ENCODE results near the gene KRT78.

The KRT78 gene

DNA sequence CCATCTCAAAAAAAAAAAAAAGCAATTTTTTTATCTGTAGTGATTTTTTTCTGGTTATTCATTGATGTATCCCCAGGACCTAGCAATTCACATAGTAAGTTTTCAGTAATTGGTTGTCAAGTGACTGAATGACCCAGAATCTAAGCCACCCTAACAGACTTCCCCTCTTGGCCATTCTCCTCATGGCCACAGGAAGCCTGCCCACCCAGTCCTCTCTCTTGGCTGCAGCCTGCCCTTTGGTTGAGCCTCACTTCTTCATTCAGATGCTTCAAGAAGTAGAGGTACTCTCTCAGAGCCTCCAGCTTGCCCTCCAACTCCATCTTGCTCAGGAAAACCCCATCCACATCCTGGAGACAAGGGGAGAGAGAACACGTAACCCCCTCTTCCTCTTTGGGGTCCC, 2.8 kb downstream of the KRT78 start:
- TF ChIP-seq, protein P1, sequence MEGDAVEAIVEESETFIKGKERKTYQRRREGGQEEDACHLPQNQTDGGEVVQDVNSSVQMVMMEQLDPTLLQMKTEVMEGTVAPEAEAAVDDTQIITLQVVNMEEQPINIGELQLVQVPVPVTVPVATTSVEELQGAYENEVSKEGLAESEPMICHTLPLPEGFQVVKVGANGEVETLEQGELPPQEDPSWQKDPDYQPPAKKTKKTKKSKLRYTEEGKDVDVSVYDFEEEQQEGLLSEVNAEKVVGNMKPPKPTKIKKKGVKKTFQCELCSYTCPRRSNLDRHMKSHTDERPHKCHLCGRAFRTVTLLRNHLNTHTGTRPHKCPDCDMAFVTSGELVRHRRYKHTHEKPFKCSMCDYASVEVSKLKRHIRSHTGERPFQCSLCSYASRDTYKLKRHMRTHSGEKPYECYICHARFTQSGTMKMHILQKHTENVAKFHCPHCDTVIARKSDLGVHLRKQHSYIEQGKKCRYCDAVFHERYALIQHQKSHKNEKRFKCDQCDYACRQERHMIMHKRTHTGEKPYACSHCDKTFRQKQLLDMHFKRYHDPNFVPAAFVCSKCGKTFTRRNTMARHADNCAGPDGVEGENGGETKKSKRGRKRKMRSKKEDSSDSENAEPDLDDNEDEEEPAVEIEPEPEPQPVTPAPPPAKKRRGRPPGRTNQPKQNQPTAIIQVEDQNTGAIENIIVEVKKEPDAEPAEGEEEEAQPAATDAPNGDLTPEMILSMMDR (IDR thresholded peaks at IDR 0.05; ENCODE audit: extremely low read depth, missing control alignments): no peak
- DNase-seq (ENCODE audit: low spot score): no peak

DNA sequence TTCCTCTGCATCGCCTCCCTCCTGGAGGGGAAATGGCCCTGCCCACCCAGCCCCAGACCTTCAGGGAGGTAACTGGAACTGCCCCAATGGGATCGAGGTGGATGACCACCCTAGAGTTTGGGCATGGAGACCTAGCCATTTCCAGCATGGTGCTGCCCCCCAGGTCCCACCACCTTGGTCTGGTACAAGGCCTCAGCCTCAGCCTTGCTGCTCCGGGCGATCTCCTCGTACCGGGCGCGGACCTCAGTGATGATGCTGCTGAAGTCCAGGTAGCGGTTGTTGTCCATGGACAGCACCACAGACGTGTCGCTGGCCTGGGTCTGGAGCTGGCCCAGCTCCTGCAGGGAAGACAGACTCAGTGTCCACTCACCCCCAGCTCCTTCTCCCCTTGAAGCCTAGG, 4.4 kb downstream of the KRT78 start:
- DNase-seq (ENCODE audit: low spot score): no peak
- TF ChIP-seq, protein P1 (IDR thresholded peaks at IDR 0.05; ENCODE audit: extremely low read depth, missing control alignments): no peak

DNA sequence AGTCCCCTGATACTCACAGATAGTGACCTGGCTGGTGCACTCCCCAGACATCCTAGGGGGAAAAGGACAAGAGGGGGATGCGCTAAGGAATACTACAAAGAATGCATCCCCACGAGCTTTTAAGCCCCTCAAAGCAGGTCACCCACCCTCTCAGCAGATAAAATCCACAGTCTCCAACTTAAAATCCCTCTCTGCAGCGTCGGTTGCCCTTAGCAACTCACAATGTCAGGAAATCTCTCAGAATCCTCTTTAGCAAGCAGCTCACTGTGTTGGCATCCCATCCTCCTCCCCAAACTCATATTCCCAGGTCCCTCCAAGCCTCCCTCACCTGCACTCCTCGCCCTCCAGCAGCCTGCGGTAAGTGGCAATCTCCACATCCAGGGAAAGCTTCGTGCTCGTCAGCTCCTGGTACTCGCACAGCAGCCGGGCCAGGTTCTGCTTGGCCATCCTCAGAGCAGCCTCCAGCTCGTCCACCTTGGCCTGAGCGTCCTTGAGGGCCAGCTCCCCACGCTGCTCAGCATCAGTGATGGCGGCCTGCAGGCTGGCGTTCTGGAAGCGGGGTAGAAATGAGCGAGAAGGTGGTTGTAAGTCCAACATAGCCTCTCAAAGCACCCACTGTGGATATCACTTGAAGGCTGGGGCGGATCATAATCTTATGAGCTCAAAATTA, 9.2 kb downstream of the KRT78 start:
- no peak for DNase-seq (ENCODE audit: low spot score)
- TF ChIP-seq, protein P1 (IDR thresholded peaks at IDR 0.05; ENCODE audit: extremely low read depth, missing control alignments): no peak

DNA sequence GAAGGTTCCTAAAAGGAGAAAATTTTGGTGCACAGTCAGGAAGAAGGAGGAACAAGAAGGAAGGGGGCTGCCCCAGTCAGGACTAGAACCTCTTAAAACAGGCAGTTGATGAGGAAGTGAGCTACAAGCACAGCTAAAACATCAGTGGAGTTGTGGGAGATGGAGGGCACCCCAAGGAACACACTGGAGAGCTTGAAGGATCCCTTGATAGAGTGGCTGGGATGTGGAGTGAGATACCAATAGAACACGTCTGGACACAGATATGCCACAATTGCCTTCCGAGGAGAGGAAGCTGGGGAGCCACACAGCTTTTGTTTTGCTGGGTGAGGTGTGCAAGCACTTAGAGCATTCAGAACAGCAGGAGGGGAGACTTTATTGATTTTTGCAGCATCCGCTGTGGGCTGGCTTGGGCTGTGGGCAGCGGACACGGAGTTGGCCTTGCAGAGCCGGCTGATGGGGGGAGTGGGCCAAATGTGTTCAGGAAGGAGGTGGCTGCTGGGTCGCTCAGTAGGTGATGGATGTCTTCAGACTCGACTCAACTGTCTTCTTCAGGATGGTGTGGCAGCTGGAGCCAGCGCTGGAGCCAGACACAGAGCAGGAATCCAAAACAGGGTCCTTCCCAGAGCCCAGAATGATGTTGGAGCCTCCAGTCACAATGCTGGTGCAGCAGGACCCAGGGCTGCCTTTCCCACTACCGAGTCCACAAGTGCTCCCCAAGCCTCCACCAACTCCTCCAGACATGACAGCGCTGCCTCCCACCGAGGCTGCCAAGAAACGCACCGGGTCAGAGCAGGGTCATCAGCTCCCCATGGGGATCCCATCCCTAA, 10.0 kb downstream of the KRT78 start:
- DNase-seq (ENCODE audit: low spot score): no peak
- TF ChIP-seq, protein P1 (IDR thresholded peaks at IDR 0.05; ENCODE audit: extremely low read depth, missing control alignments): no peak

DNA sequence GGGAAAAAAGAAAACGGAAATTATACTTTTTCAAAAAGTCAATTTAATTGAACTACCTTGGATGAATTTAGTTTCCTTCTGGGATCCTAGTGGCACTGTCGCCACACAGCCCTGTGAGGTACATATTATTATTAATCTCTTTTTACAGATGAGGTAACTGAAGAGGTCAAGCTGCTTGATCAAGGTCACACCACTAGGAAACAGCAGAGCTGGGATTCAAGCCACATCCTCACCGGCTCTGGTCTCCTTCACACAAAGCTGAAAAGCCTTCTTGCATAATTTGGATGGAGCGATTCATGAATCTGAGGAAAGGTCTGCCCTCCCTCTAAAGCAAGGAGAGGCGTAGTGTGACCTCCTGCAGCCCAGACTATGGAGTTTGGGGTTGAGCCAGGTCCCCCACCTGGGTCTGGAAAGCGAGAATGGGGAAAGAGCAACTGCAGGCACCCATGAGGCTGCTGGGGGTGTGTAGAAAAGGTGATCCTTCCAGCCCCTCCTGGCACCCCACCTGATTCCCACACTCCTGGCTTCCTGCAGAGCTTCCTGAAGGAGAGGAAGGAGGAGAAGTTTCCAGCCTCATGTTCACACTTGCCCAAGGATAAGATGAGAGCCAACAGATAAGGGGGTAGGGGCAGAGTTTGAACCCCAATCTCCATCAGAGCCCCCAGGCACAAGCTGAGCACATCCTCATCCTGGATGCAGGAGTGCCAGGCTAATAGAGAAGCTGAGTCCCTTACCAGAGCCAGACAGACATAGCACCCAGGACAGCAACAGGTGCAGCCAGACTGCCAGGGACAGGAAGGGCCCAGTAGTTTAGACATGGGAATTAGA, 10.8 kb downstream of the KRT78 start:
- TF ChIP-seq, protein P1 (IDR thresholded peaks at IDR 0.05; ENCODE audit: extremely low read depth, missing control alignments): no peak

DNA sequence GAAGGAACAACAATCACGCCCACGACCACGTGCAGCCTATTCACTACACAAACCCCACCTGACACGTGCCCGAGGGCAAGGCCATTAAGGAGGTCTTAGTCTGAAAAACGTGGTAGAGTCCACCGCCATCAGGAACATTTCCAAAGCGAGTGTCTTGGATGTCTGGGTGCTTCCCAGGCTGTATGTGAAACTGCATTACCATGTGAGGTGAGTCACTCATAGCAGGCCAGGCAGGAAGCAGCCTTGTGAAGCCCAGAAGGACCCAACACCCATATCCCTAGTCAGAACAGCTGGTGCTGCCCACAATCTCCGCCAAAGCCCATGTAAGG, 11.4 kb downstream of the KRT78 start:
- no peak for DNase-seq (ENCODE audit: low spot score)

More for the DNA sequence above, 10.8 kb downstream of the KRT78 start:
- no peak for DNase-seq (ENCODE audit: low spot score)

More for the DNA sequence above, 11.4 kb downstream of the KRT78 start:
- TF ChIP-seq, protein P1 (IDR thresholded peaks at IDR 0.05; ENCODE audit: extremely low read depth, missing control alignments): no peak
